ENCODE data around the gene CCDC167.

GRCh38 chr6:37531026-37531425 is 31.3 kb upstream of the CCDC167 start:
- no peak for TF ChIP-seq CTCF (conservative IDR thresholded peaks at IDR 0.05; ENCODE audit: low read depth, low read length)
- TF ChIP-seq EZH2 (IDR thresholded peaks at IDR 0.05; ENCODE audit: borderline replicate concordance, low read depth, low read length, poor library complexity, severe bottlenecking), result no peak

Measured in A673 (cell line).